GM23248 (cell line): ENCODE measurements around the gene WNT1. TPM values are rescaled to one million over a fixed set of nuclear protein-coding genes. Genes with fewer than 3 reads are reported as not detected.
A peak's percentile ranks its signal among the peaks of the same experiment; 100 is the strongest.

Experiments used
- DNase-seq: peaks from one replicate; pipeline ENCODE4 v3.0.0-alpha.2; 2015
- H2AFZ ChIP-seq: fragments of 200-600 bp; sonication (generic); 2 replicates; pipeline ENCODE4 v1.6.1; 2016; ENCODE audit warnings: antibody characterized with exemption
- H3F3A ChIP-seq: fragments of 200-600 bp; sonication (generic); 2 replicates; pipeline ENCODE4 v1.6.1; 2016; ENCODE audit warnings: mild to moderate bottlenecking, antibody characterized with exemption, mixed run types; ENCODE audit not compliant: insufficient read depth
- H3K27ac ChIP-seq: fragments of 200-600 bp; sonication (generic); 2 replicates; pipeline ENCODE4 v1.5.1; 2016; ENCODE audit warnings: mild to moderate bottlenecking
- H3K27me3 ChIP-seq: fragments of 200-600 bp; sonication (generic); replicated peaks from 2 replicates; pipeline ENCODE4 v1.6.1; 2016; ENCODE audit warnings: mild to moderate bottlenecking; ENCODE audit not compliant: insufficient read depth
- H3K36me3 ChIP-seq: fragments of 200-600 bp; sonication (generic); 2 replicates; pipeline ENCODE4 v1.6.1; 2016; ENCODE audit warnings: low read depth, mild to moderate bottlenecking
- H3K4me1 ChIP-seq: fragments of 200-600 bp; sonication (generic); 2 replicates; pipeline ENCODE4 v1.6.1; 2016; ENCODE audit warnings: mild to moderate bottlenecking; ENCODE audit not compliant: insufficient read depth
- H3K4me2 ChIP-seq: fragments of 200-600 bp; sonication (generic); one replicate; pipeline ENCODE4 v1.6.1; 2016; ENCODE audit warnings: mild to moderate bottlenecking; ENCODE audit not compliant: unreplicated experiment
- H3K4me3 ChIP-seq: fragments of 200-600 bp; sonication (generic); 2 replicates; pipeline ENCODE4 v1.5.1; 2016; ENCODE audit warnings: mild to moderate bottlenecking
- H3K79me2 ChIP-seq: fragments of 200-600 bp; sonication (generic); 2 replicates; pipeline ENCODE4 v1.6.1; 2016; ENCODE audit warnings: mild to moderate bottlenecking; ENCODE audit not compliant: insufficient read depth
- H3K9ac ChIP-seq: fragments of 200-600 bp; sonication (generic); 2 replicates; pipeline ENCODE4 v1.6.1; 2016; ENCODE audit warnings: mild to moderate bottlenecking
- H3K9me2 ChIP-seq: fragments of 200-600 bp; sonication (generic); 2 replicates; pipeline ENCODE4 v1.6.1; 2016; ENCODE audit warnings: mixed run types, mild to moderate bottlenecking, moderate library complexity; ENCODE audit not compliant: insufficient read depth
- H3K9me3 ChIP-seq: fragments of 200-600 bp; sonication (generic); one replicate; pipeline ENCODE4 v1.6.1; 2017; ENCODE audit warnings: low read depth
- H4K20me1 ChIP-seq: fragments of 200-600 bp; sonication (generic); 2 replicates; pipeline ENCODE4 v1.6.0; 2016; ENCODE audit not compliant: insufficient read depth
- EZH2 ChIP-seq: fragments of 200-600 bp; sonication (generic); IDR thresholded peaks from 2 replicates; pipeline ENCODE4 v1.6.1; 2018; ENCODE audit warnings: antibody characterized with exemption, mild to moderate bottlenecking; ENCODE audit not compliant: insufficient read depth, poor library complexity, severe bottlenecking
- EZH2phosphoT487 ChIP-seq: fragments of 200-600 bp; sonication (generic); IDR thresholded peaks from 2 replicates; pipeline ENCODE4 v1.6.1; 2018; ENCODE audit warnings: antibody characterized with exemption, moderate library complexity, mild to moderate bottlenecking, low read depth; ENCODE audit not compliant: insufficient read depth
- WGBS, 2 experiments: methylation state at CpG; one replicate each; pipeline ENCODE4 v1.1.6; 2015 to 2017; ENCODE audit warnings: low lambda C conversion rate in 2 of 2, low coverage in 1 of 2; ENCODE audit errors: missing lambda C conversion rate in 2 of 2; 5-methylcytosine and 5-hydroxymethylcytosine counted together
- in situ Hi-C: fragments of 300-500 bp; cut with MboI; formaldehyde crosslinking; loops from 2 replicates; pipeline ENCODE4 v1.15.0; 2020
- polyA plus RNA-seq: library from polyadenylated mRNA; unstranded; fragments of >200 nt; fragmentation: Nextera tagmentation; extraction: Ambion mirVana; gene quantifications from 2 replicates; pipeline ENCODE4 v1.2.1, GENCODE V29; 2016
- total RNA-seq: library from RNA; depleted of rRNA; stranded (reverse); fragments of >200 nt; shearing (Covaris generic); gene quantifications from 2 replicates; pipeline ENCODE4 v1.2.3, GENCODE V29; 2014

WNT1 gene
- total and polyA plus RNA-seq, 2 experiments from 2014 or later: not detected

- Histone ChIP-seq H3K9ac (peak overlapping the region; percentile 19; the same call in 1 of the 2 replicates), H3K4me2 (peak overlapping the region; percentile 53), H3K79me2 (no peaks in the 10 kb centered on the region), H3K4me1 (peaks cover 12% of the 10 kb centered on the region), H3K4me3 (peak overlapping the region; percentile 60), H3K9me3 (no peaks in the 10 kb centered on the region), H3K9me2 (no peaks in the 10 kb centered on the region), H2AFZ (peak overlapping the region; percentile 41), H3F3A (0 out of 2 replicates have a peak, but pooled peaks cover 5% of the 10 kb centered on the region), H3K27me3 (no peaks in the 10 kb centered on the region), H4K20me1 (no peaks in the 10 kb centered on the region), H3K27ac (no peak overlapping the region), H3K36me3 (peaks cover 8% of the 10 kb centered on the region; the same call in 1 of the 2 replicates)
- 5 to 6% methylated on average over 45 to 47 of the region's 57 CpGs for WGBS, 2 experiments
- no peak for DNase-seq
- TF ChIP-seq EZH2: no peak
- no peak for TF ChIP-seq EZH2phosphoT487
- in situ Hi-C loops: no loop called here
These were observed 19.8 kb downstream of the WNT1 start for GRCh38 chr12:48997719-48998496.

- Histone ChIP-seq H3K4me1 (peaks cover 12% of the 10 kb centered on the region), H3K9me3 (no peaks in the 10 kb centered on the region), H3K27me3 (no peaks in the 10 kb centered on the region), H3K4me3 (peak overlapping the region; percentile 60), H3K9ac (peak overlapping the region; percentile 19; the same call in 1 of the 2 replicates), H3F3A (0 out of 2 replicates have a peak, but pooled peaks cover 5% of the 10 kb centered on the region), H3K9me2 (no peaks in the 10 kb centered on the region), H4K20me1 (no peaks in the 10 kb centered on the region), H2AFZ (peak overlapping the region; percentile 41), H3K27ac (no peak overlapping the region), H3K79me2 (no peaks in the 10 kb centered on the region), H3K36me3 (peaks cover 8% of the 10 kb centered on the region; the same call in 1 of the 2 replicates), H3K4me2 (peak overlapping the region; percentile 53)
- in situ Hi-C loops: no loop called here
- peak; percentile 65 for DNase-seq
- 1 to 2% methylated on average over 38 to 48 of the region's 48 CpGs for WGBS, 2 experiments
- TF ChIP-seq EZH2phosphoT487 (no peak), EZH2 (no peak)
These were observed 20.6 kb downstream of the WNT1 start for GRCh38 chr12:48998497-48999353.

- peak within 1 kb of the TSS; percentile 73 for H3K4me2 ChIP-seq
- no peaks in the 10 kb centered on the region for H3K79me2 ChIP-seq
- peak within 1 kb of the TSS; percentile 42 for H3K9ac ChIP-seq
- H3K9me3 ChIP-seq: no peaks in the 10 kb centered on the region
- no peak for TF ChIP-seq EZH2
- TF ChIP-seq EZH2phosphoT487: no peak
- peaks cover 8% of the 10 kb centered on the region; the same call in 1 of the 2 replicates for H3K36me3 ChIP-seq
- no peaks in the 10 kb centered on the region for H3K27me3 ChIP-seq
- H3K9me2 ChIP-seq: no peaks in the 10 kb centered on the region
- 0 out of 2 replicates have a peak, but pooled peaks cover 5% of the 10 kb centered on the region for H3F3A ChIP-seq
- in situ Hi-C loops: no loop called here
- WGBS, 2 experiments: 2% methylated on average over 29 to 30 of the region's 30 CpGs
- DNase-seq: peak; percentile 78
- no peak within 1 kb of the TSS for H3K27ac ChIP-seq
- H4K20me1 ChIP-seq: no peaks in the 10 kb centered on the region
- peak within 1 kb of the TSS; percentile 60 for H3K4me3 ChIP-seq
- H3K4me1 ChIP-seq: peaks cover 12% of the 10 kb centered on the region
- H2AFZ ChIP-seq: peak within 1 kb of the TSS; percentile 41
These were observed 21.4 kb downstream of the WNT1 start, which contains the start of gene DDN for GRCh38 chr12:48999371-49000131. Gene DDN, minus strand, starts transcription at chr12:48999375. Its CDS starts 88 bp downstream, at chr12:48999287.

GRCh38 chr12:49000346-49000745, 22.2 kb downstream of the WNT1 start:
- peak overlapping the region; percentile 42; the same call in 1 of the 2 replicates for H3K9ac ChIP-seq
- WGBS, 2 experiments: 94 to 96% methylated on average over 2 of the region's 2 CpGs
- 0 out of 2 replicates have a peak, but pooled peaks cover 5% of the 10 kb centered on the region for H3F3A ChIP-seq
- no peak overlapping the region for H3K27ac ChIP-seq
- no peaks in the 10 kb centered on the region for H3K9me3 ChIP-seq
- H3K36me3 ChIP-seq: peaks cover 15% of the 10 kb centered on the region; the same call in 1 of the 2 replicates
- H3K4me2 ChIP-seq: peak overlapping the region; percentile 73
- H2AFZ ChIP-seq: no peak overlapping the region
- no peak overlapping the region for H3K4me3 ChIP-seq
- no peak for TF ChIP-seq EZH2phosphoT487
- no peak for TF ChIP-seq EZH2
- H3K9me2 ChIP-seq: no peaks in the 10 kb centered on the region
- no peaks in the 10 kb centered on the region for H3K79me2 ChIP-seq
- in situ Hi-C loops: no loop called here
- DNase-seq: no peak
- H4K20me1 ChIP-seq: no peaks in the 10 kb centered on the region
- no peaks in the 10 kb centered on the region for H3K27me3 ChIP-seq
- H3K4me1 ChIP-seq: peaks cover 12% of the 10 kb centered on the region
